Pons (tissue), 1 donor: ENCODE measurements around the gene GJB5.
"Not testable (repeated sequence)": the region's sequence is repeated elsewhere in the genome, so short reads cannot be mapped to it uniquely, and the experiment has no call there.

Experiments
- DNase-seq: peaks from one replicate; pipeline ENCODE4 v3.0.0-alpha.2; 2016; ENCODE audit warnings: low spot score

GJB5 gene

DNA sequence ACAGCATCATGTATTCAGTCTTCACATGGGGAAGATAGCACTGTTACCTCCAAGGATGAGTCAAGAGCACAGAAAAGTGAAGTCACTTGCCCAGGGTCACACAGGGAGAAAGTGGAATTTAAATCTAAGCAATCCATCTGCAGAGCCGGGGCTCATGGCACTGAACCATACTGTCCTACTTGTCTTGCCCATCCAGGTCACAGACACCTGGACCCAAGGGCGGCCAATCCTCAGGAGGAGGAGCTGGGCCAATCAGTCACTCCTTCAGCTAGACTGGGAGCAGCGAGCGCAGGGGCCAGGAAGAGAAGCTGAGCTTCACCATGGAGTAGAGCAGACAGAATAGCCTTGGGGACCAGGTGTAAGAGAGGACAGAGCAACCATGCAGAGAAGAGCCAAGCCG lies 9.2 kb upstream of the GJB5 start:
- no peak for DNase-seq

DNA sequence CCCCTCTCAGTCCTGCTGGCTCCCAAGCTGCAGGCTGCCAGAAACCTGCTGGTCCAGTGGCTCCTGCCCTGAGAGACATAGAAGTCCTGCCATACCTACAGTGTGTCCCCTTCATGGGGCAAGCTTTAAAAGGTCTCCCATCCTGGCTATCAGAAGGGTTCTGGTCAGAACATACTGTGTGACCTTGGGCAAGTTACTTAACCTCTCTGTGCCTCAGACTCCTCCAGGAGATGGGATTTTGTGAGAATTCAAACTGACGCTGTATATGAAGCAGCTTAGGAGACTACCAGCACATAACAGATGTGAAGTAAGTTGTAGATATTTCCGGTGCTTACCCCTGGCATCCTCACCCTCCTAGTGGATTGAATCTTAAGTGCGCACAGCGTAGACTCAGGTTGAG lies 8.7 kb upstream of the GJB5 start:
- no peak for DNase-seq

DNA sequence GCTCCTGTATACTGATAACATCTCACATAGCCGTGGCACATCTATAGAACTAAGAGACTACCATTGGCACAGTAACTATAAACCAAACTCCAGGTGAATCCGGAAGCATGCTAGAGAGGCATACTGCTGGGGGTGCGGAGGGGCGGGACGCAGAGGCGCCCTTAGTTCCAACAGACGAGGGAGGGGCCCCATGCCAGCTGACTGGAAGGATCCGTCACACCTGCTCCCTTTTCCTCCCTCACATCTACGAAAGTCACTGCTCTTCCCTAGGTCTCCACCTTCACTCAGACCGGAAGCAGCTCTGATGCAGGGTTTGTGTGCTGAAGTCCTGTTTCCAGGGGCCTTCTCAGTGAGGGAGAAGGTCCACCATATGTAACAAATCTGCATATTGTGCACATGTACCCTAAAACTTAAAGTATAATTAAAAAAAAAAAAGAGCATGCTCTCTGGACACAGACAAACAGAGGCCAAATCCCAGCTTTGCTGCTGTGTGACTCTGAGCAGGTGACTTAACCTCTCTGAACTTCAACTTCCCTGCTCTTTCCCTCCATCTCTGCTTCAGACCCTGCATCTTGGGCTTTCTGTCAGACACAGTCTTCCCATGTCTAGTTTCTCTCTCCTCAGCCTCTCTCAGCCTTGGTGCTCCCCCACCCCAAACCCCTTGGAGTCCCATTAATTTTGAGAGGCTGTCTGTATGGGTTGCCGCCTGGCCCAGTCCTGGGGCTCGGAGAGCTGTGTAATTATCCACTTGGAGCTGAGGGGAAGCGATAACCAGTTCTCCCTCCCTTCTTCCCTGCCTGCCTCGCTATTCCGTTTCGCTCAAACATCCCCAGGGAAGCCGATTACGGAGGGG lies 7.8 kb upstream of the GJB5 start:
- DNase-seq: no peak

DNA sequence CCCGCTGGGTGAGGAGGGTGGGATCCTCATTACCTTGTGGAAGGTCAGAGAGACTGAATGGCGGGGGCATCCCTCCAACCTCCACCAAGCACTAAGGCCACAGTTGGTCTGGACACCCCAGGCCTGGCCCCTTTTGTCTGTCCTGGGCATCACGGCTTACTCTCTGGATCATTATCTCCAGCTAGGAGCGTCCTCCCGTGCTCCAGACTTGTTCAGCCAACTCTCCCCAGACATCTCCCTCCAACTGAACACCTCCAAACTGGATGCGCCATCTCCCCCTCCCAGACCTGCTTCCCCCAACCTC lies 7.3 kb upstream of the GJB5 start:
- no peak for DNase-seq

DNA sequence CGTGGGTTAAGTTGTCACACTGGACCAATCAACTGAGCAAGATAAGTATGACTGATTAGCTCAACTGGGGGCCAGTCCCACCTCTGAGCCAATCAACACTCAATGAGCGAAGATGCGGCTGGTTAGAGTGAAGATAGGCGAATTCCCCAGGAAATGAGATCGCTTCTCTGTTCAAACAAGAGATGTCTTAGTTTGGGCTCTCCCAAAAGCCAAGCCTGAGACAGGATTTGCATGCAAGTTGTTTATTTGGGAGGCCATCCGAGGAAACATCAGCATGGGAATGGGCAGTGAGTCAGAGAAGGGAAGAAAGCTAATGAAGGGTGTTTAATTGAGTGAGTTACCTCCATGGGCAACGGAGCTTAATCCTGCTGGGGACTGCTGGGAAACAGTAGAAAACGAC lies 4.9 kb upstream of the GJB5 start:
- DNase-seq: no peak

DNA sequence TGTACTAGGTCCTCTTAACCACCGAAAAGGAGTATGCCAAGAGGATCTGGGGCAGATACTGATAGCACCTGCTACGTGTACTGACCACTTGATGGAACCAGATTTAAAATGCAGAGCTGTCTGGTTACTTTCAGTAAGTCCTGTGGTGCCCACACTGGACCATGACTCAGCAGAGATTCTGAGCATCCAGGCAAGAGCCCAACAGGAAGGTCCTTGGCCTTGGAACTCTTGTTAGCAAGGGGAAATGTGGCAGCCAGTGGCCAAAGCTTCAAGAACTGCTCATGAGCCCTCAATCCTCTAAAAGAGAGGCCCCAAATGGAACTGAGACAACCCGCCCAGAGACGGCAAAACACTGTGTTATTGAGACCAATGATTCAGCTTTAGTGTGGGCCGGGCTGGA lies 4.2 kb upstream of the GJB5 start:
- DNase-seq: no peak

DNA sequence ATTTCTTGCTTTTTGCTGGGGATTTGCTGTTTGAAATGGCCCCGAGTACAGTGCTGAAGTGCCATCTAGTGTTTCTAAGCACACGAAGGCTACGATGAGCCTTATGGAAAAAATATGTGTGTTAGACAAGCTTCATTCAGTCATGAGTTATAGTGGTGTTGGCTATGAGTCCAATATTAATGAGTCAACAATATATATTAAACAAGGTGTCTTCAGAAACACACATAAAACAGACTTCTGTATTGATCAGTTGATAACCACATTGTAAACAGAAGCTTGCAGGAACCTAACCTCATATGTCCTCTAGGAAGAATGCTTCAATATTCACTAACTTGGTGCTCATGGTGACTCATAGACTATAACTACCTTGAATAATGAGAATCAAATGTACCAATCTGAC lies 1.7 kb upstream of the GJB5 start:
- DNase-seq: no peak

DNA sequence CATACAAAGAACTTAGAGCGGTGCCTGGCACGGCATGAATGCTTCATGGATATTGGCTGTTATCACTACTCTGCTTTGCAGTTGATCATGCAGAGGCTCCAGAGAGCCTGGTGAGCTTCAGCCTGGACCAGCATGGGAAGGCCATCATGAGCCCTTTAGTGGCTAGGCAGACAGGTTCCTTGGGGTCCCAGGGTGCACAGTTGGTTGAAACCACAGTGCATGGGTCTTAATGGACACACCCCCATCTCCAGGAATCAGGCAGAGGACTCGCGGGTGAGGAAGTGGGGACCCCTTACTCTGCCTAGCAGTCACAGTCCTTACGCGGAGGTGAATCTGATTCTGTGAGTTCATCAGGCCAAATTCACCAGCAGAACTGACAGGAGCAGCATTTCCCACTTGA lies 1.1 kb downstream of the GJB5 start:
- DNase-seq: no peak

DNA sequence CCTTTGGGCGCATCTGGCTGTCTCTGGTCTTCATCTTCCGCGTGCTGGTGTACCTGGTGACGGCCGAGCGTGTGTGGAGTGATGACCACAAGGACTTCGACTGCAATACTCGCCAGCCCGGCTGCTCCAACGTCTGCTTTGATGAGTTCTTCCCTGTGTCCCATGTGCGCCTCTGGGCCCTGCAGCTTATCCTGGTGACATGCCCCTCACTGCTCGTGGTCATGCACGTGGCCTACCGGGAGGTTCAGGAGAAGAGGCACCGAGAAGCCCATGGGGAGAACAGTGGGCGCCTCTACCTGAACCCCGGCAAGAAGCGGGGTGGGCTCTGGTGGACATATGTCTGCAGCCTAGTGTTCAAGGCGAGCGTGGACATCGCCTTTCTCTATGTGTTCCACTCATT lies 2.5 kb downstream of the GJB5 start:
- no peak for DNase-seq

DNA sequence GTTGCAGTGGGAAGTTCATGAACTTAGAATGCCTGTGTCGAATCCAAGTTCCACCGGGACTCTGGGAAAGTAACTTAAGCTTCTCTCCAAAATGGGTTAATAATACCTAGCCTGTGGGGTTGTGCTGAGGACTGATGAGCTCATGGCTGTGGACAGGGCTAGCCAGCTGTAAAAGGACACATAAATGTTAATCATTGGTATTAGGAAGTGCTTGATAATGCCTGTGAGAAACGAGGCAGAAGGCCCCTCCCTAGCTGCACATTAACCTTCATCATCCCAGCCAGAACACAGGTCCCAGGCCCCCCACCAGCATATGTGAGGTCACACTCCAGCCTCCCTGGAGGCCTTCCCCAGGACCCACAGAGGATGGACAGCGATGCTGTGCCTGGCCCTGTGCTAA lies 3.9 kb downstream of the GJB5 start:
- no peak for DNase-seq

DNA sequence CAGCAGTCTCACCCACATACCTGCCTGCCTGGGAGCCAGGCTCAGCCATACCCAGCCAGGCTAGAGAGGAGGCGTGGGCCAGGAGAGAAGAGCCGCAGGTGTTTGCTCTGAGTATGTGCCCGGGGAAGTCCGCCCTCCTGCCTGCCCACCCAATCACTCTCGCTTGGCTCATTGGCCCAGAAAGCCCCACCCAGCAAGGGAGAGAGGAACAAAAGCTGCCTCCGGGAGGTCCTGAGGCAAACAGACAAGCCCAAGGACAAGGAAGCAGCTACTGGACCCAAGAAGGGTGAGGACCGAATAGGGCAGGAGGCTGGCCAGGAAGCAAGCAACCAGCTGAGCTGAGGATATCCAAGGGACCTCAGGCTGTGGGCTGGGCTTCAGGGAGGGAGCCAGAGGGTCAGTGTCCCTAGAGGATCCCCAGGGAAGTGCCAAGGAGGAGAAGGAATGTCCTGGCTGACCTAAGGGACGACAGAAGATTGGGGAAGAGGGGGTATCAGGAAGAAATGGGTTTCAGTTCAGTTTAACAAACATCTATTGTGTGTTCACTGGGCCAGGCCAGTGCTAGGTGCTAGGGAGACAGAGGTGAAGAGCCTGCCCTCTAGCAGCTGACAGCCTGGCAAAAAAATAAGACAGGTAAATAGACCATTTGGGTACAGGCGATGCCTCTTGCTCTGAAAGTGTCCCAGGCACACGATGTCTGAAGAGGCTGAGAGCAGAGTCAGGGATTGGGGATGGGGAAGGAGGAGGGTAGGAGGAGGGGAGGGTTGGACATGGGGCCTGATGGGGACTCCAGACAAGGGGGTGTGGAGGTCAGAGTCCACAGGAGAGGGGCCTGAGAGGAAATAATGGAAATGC lies 4.9 kb downstream of the GJB5 start, which contains the start of gene GJB4:
GJB4 (plus strand) TSS at position 238 of the 855 bp plus-strand sequence. CDS start 1,515 bp downstream, outside the sequence.
- no peak for DNase-seq

DNA sequence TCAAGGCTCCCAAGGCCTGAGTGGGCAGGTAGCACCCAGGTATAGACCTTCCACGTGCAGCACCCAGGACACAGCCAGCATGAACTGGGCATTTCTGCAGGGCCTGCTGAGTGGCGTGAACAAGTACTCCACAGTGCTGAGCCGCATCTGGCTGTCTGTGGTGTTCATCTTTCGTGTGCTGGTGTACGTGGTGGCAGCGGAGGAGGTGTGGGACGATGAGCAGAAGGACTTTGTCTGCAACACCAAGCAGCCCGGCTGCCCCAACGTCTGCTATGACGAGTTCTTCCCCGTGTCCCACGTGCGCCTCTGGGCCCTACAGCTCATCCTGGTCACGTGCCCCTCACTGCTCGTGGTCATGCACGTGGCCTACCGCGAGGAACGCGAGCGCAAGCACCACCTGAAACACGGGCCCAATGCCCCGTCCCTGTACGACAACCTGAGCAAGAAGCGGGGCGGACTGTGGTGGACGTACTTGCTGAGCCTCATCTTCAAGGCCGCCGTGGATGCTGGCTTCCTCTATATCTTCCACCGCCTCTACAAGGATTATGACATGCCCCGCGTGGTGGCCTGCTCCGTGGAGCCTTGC lies 6.4 kb downstream of the GJB5 start:
- no peak for DNase-seq

DNA sequence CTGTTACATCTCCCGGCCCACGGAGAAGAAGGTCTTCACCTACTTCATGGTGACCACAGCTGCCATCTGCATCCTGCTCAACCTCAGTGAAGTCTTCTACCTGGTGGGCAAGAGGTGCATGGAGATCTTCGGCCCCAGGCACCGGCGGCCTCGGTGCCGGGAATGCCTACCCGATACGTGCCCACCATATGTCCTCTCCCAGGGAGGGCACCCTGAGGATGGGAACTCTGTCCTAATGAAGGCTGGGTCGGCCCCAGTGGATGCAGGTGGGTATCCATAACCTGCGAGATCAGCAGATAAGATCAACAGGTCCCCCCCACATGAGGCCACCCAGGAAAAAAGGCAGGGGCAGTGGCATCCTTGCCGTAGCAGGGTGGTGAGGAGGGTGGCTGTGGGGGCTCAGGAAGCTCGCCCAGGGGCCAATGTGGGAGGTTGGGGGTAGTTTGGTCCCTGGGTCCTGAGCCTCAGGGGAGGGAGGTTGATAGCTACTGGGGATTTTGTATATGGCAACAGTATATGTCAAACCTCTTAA lies 7.0 kb downstream of the GJB5 start:
- no peak for DNase-seq

DNA sequence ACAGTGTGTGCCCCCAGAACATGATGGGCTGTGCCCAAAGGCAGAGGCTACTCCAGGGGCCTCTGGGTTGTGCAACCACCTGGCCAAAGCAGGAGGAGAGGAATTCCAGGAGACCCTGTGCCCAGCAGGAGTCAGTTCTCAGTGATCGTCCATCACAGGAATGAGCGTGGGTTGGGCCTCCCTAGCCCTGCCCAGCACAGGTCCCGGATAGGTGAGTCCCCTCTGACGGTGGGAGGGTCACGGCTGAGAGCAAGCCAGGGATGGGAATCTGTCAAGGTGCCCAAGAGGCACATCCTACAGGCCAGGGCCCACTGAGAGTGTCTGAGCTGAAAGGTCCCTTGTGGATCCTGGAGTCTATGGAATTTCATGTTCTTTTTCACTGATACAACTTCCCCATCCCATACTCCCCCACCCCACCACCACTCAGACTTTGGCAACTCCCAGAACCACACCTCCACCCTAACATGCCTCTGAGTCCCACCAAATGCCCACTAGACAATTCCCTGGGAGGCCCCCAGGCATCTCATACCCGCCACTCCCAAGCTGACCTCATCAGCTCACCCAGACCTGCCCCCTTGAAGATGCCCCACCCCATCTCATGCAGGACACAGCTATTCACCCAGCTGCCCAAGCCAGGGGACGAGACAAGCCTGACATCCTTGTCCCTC lies 7.8 kb downstream of the GJB5 start:
- DNase-seq: no peak

DNA sequence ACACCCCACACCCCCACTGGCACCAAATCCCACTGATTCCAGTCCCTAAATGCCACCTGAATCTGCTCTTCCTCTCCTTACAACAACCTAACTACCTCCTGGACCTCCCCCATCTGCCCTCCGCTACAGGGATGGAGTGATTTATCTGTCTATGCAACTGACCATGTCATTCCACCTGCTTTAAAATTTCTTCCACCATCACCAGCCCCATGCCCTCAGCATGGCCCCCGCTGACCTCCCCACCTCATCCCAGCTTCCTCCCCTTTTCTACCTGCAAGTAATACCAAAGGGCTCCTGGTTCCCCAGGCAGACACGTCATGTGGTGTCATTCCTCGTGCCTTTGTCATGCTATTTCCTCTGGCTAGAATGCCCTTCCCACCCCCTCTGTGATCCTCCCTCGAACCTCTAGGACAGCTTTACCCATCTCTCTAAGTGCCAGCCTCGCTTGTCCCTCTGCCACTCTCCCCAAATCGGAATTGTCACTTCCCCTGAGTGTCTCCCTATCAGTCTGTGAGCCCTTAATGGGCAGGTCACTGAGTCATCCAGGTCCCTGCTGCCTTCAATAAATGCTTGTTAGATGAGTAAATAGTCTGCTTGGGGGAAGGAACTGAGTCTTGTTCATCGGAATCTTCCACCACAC lies 8.4 kb downstream of the GJB5 start:
- no peak for DNase-seq

DNA sequence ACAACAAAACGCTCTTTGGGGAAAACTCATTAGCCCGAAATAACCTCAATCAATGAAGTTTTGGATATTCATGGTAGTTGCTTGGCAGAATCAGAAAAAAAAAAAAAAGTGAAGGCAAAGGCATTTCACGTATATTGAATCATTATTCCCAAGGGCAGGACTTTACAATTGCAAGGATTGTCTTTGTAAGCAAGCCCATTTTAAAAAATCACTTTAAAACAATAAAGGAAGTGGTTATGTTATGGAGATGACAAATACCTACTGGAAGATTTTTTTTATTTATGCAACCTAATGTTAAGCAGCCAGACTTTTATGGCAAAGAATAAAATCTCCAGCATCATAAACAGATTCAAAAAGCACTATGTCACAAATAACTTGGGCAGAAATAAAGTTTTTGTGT lies 14.0 kb downstream of the GJB5 start:
- no peak for DNase-seq

DNA sequence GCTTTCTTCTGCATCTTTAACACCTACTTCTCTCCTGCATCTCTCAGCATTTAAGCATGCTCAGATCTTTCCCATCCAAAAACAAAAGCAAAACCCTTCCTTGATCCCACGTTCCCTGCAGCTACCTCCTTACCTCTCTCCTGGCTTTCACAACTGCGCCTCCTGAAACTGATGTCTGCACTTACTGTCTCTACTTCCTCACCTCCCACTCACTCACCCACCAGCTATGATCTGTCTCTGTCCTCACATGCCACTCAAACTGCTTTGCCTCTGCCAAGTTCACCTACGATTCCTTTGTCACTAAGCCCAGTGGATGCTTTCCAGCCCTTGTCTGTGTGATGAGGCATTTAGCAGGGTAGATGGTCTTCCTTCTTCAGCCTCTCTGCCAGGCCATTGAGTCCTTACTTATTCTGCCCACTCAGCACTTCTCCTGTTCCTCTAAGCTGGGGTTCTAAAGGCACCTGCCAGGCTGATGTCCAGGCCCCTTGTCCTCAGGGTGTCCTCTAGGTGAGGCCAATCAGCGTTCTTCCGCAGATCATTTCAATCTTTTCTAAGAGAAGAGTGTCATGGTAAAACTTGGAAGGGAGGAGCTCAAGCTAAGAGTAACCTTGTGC lies 16.2 kb downstream of the GJB5 start:
- DNase-seq: no peak

DNA sequence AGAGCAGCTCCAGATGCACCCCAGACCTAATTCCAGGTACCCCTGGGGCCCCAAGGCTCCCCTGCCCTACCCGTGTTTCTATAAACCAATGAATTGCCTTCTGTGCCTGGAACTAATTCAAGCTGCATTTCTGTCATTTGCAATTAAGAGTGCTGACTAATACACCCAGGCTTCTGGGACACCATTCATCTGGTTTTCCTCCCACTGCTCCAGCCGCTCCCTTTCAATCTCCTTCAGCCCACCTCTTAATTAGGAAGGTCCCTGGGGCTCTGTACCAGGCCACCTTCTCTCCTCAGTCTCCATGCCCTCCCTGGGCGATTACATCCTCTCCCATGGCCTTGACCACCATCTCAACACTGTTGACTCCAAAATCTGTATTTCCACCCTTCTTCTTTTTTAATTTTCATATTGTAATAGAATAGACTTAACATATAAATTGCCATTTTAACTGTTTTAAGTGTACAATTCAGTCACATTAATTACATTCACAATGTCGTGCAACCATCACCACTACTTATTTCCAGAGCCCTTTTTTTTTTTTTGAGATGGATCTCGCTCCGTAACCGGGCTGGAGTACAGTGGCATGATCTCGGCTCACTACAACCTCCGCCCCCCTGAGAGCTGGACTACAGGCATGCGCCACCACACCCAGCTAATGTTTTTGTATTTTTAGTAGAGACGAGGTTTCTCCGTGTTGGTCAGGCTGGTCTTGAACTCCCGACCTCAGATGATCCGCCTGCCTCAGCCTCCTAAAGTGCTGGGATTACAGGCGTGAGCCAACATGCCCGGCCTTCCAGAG lies 16.9 kb downstream of the GJB5 start:
- DNase-seq: no peak

DNA sequence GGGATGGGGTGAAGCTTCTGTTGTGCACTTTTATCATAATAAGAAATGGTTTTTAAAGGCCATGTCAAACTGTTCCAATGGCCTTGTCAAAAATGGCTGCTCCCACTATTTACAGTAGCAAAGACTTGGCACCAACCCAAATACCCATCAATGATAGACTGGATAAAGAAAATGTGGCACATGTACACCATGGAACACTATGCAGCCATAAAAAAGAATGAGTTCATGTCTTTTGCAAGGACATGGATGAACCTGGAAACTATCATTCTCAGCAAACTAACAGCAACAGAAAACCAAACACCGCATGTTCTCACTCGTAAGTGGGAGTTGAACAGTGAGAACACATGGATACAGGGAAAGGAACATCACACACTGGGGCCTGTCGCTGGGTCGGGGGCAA lies 18.3 kb downstream of the GJB5 start:
- DNase-seq: not testable (repeated sequence)

DNA sequence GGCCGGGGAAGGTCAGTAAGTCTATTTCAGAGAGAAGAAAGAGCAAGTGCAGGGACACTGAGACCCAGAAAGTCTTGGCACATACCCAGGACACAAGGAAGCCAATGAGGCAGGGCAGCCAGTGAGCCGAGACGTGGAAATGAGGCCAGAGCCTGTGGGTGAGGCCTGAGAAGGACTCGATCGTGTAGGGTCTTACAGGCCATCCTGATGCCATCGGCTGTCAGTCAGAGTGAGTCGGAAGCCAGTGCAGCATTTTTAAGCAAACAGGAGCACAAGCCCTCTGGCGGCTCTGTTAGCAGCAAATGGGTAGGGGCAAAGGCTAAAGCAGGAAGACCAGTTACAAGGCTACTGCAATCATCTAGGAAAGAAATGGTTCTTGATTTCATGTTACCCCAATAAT lies 20.1 kb downstream of the GJB5 start:
- DNase-seq: no peak
